OCI-LY7 (cell line): Measurements from ENCODE around the gene PFKFB3.

Source experiments
- CTCF ChIP-seq: fragments of 200-600 bp; sonication (generic); conservative IDR thresholded peaks from 2 replicates; pipeline ENCODE4 v1.5.1; 2014; ENCODE audit warnings: mild to moderate bottlenecking, antibody characterized with exemption, low read length, moderate library complexity, mixed read lengths
- EZH2phosphoT487 ChIP-seq: fragments of 200-600 bp; sonication (generic); IDR thresholded peaks from 2 replicates; pipeline ENCODE4 v1.6.1; 2018; ENCODE audit warnings: low read depth, borderline replicate concordance, mild to moderate bottlenecking, mixed run types, antibody characterized with exemption, low read length, moderate library complexity, mixed read lengths

DNA sequence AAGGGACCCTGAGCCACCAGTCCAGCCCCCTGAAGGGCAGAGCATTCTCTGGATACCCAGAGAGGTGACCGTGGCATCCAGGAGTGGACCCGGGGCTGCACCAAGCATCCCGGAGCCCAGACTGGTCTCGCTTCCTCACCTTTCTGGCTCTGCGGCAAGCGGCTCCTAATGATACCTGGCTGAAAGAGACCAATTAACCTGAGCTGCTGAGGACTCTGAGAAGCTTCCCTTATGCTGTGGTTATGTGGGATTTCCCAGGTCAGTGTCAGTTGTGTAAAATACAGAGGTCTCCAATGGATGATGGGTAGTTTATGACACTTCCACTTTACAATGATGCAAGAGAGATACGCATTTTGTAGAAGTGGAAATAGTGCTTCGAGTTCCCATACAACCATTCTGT lies 51.5 kb downstream of the PFKFB3 start:
- TF ChIP-seq CTCF (no peak), EZH2phosphoT487 (no peak)
